A673 (cell line): ENCODE data around the gene LMTK3.

Experiments used
- EZH2 ChIP-seq: fragments of 200-600 bp; sonication (generic); IDR thresholded peaks from 2 replicates; pipeline ENCODE4 v1.6.1; 2017; ENCODE audit warnings: borderline replicate concordance, low read depth, mild to moderate bottlenecking, mixed read lengths, antibody characterized with exemption, low read length; ENCODE audit not compliant: poor library complexity, severe bottlenecking
- TF ChIP-seq, protein P1 (sequence below): fragments of 300-800, 200-600 bp; sonication (generic); conservative IDR thresholded peaks from 2 replicates; pipeline ENCODE4 v1.5.1; 2017; ENCODE audit warnings: low read depth, mild to moderate bottlenecking, antibody characterized with exemption, low read length, moderate library complexity, mixed read lengths

DNA sequence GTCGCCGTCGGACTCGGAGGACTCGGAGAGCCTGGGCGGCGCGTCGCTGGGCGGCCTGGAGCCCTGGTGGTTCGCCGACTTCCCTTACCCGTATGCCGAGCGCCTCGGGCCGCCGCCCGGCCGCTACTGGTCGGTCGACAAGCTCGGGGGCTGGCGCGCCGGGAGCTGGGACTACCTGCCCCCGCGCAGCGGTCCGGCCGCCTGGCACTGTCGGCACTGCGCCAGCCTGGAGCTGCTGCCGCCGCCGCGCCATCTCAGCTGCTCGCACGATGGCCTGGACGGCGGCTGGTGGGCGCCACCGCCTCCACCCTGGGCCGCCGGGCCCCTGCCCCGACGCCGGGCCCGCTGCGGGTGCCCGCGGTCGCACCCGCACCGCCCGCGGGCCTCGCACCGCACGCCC lies 68.4 kb downstream of the LMTK3 start:
- no peak for TF ChIP-seq EZH2
- TF ChIP-seq, protein P1, sequence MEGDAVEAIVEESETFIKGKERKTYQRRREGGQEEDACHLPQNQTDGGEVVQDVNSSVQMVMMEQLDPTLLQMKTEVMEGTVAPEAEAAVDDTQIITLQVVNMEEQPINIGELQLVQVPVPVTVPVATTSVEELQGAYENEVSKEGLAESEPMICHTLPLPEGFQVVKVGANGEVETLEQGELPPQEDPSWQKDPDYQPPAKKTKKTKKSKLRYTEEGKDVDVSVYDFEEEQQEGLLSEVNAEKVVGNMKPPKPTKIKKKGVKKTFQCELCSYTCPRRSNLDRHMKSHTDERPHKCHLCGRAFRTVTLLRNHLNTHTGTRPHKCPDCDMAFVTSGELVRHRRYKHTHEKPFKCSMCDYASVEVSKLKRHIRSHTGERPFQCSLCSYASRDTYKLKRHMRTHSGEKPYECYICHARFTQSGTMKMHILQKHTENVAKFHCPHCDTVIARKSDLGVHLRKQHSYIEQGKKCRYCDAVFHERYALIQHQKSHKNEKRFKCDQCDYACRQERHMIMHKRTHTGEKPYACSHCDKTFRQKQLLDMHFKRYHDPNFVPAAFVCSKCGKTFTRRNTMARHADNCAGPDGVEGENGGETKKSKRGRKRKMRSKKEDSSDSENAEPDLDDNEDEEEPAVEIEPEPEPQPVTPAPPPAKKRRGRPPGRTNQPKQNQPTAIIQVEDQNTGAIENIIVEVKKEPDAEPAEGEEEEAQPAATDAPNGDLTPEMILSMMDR: no peak
